ENCODE data around the gene SERPINA4. TPM values are rescaled to one million over a fixed set of nuclear protein-coding genes. Genes with fewer than 3 reads are reported as not detected.

Gene SERPINA4
- total and polyA plus RNA-seq, 2 of the 13 experiments (the other 11 are each of a cell fraction or from before 2014, with no cell fraction given) = 39.1 to 57.8 TPM

GRCh38 chr14:94560751-94561655 lies at the start of gene SERPINA4 (continued):
- TF ChIP-seq ZNF550 (CRISPR knock-in tag; IDR thresholded peaks at IDR 0.05; ENCODE audit: borderline replicate concordance) = no peak
- no peak for TF ChIP-seq TAF1 (CRISPR knock-in tag; IDR thresholded peaks at IDR 0.05)
- TF ChIP-seq SPEN (CRISPR knock-in tag; IDR thresholded peaks at IDR 0.05; ENCODE audit: low read depth) = peak; percentile 58; the same call in 1 of the 2 replicates
- 0 out of 4 replicates have a peak, but pooled peaks of 1 of the 2 experiments have one; percentile 40 for TF ChIP-seq HMGXB4 (CRISPR knock-in tag; IDR thresholded peaks at IDR 0.05; ENCODE audit: borderline replicate concordance in 1 of 2, low read depth in 1 of 2)
- no peak for TF ChIP-seq ZNF749 (CRISPR knock-in tag; IDR thresholded peaks at IDR 0.05; ENCODE audit: borderline replicate concordance)
- TF ChIP-seq PHF20 (CRISPR knock-in tag; IDR thresholded peaks at IDR 0.05) = 0 out of 2 replicates have a peak, but pooled peaks have one; percentile 26
- no peak for TF ChIP-seq AKAP8 (CRISPR knock-in tag; IDR thresholded peaks at IDR 0.05)
- TF ChIP-seq ATM (IDR thresholded peaks at IDR 0.05; ENCODE audit: borderline replicate concordance) = no peak
- TF ChIP-seq SAP130 (CRISPR knock-in tag; IDR thresholded peaks at IDR 0.05; ENCODE audit: low read depth) = peak; percentile 29; the same call in 1 of the 2 replicates
- no peak for TF ChIP-seq ZNF10 (CRISPR knock-in tag; IDR thresholded peaks at IDR 0.05; ENCODE audit: borderline replicate concordance, low read depth)
- TF ChIP-seq ZNF138 (CRISPR knock-in tag; IDR thresholded peaks at IDR 0.05; ENCODE audit: low read depth) = no peak
- no peak for TF ChIP-seq ZNF362 (CRISPR knock-in tag; IDR thresholded peaks at IDR 0.05; ENCODE audit: borderline replicate concordance)
- no peak for TF ChIP-seq PTBP1 (IDR thresholded peaks at IDR 0.05; ENCODE audit: low read depth, low read length, poor library complexity, severe bottlenecking)
- TF ChIP-seq ATF5 (CRISPR knock-in tag; IDR thresholded peaks at IDR 0.05; ENCODE audit: low read depth) = no peak
- TF ChIP-seq DNMT3B (CRISPR knock-in tag; conservative IDR thresholded peaks at IDR 0.05) = no peak
- TF ChIP-seq MTF1 (CRISPR knock-in tag; IDR thresholded peaks at IDR 0.05) = no peak
- no peak for TF ChIP-seq MLXIP (CRISPR knock-in tag; IDR thresholded peaks at IDR 0.05; ENCODE audit: borderline replicate concordance)
- peak; percentile 59; the same call in 1 of the 2 replicates for TF ChIP-seq ZNF501 (CRISPR knock-in tag; IDR thresholded peaks at IDR 0.05)
- TF ChIP-seq CAMTA2 (CRISPR knock-in tag; IDR thresholded peaks at IDR 0.05; ENCODE audit: borderline replicate concordance) = no peak
- TF ChIP-seq ZNF607 (CRISPR knock-in tag; IDR thresholded peaks at IDR 0.05; ENCODE audit: borderline replicate concordance) = no peak
- no peak for TF ChIP-seq THYN1 (CRISPR knock-in tag; IDR thresholded peaks at IDR 0.05; ENCODE audit: borderline replicate concordance, low read depth)
- TF ChIP-seq SP4 (CRISPR knock-in tag; IDR thresholded peaks at IDR 0.05) = no peak

Data from HepG2 (cell line).